SK-N-SH (cell line): Measurements from ENCODE around the gene PRR36. TPM values are rescaled to one million over a fixed set of nuclear protein-coding genes. Genes with fewer than 3 reads are reported as not detected.

Experiments
- CTCF ChIA-PET: fragments of 300-600, 350-600 bp; formaldehyde crosslinking; extraction: SDS; loops from one replicate; lab custom pipeline; 2021; lab: Yijun Ruan, JAX
- POLR2A ChIA-PET: fragments of 350-600 bp; sonication (Branson Sonifier 250); formaldehyde crosslinking; extraction: SDS; loops from one replicate; lab custom pipeline; 2020; ENCODE audit warnings: antibody characterized with exemption, inconsistent platforms; lab: Yijun Ruan, JAX
- DNase-seq: peaks from one replicate; pipeline ENCODE4 v3.0.0; 2012
- H2AFZ ChIP-seq: fragments of 200-600 bp; sonication (generic); 2 replicates; pipeline ENCODE4 v1.8.1; 2016; ENCODE audit warnings: antibody characterized with exemption, mild to moderate bottlenecking, low read depth
- H3F3A ChIP-seq: fragments of 200-600 bp; sonication (generic); replicated peaks from 2 replicates; pipeline ENCODE3; 2016; ENCODE audit warnings: antibody characterized with exemption, mild to moderate bottlenecking; ENCODE audit not compliant: insufficient read depth
- H3K27ac ChIP-seq, 2 experiments: fragments of 200-500 bp in 1 of 2; fragments of 200-600 bp in 1 of 2; sonication (Bioruptor generic) in 1 of 2; sonication (generic), shearing (Covaris generic) in 1 of 2; 2 replicates each; pipeline versions ENCODE4 v1.5.1 to v1.6.1; 2014 to 2016; ENCODE audit warnings: low read depth in 2 of 2, inconsistent platforms in 1 of 2, low read length in 1 of 2, mild to moderate bottlenecking in 1 of 2, mixed read lengths in 1 of 2
- H3K27me3 ChIP-seq: fragments of 200-600 bp; sonication (generic), shearing (Covaris generic); 2 replicates; pipeline ENCODE4 v1.6.1; 2016; ENCODE audit warnings: mixed run types; ENCODE audit not compliant: insufficient read depth
- H3K36me3 ChIP-seq, 2 experiments: fragments of 200-500 bp in 1 of 2; fragments of 200-600 bp in 1 of 2; sonication (Bioruptor generic) in 1 of 2; sonication (generic) in 1 of 2; replicated peaks in 1 of 2; 2 replicates each; pipeline versions ENCODE3 to v1.5.1; 2014 to 2016; ENCODE audit warnings: low read length in 1 of 2, mild to moderate bottlenecking in 1 of 2; ENCODE audit not compliant: insufficient read depth in 2 of 2, control insufficient read depth in 1 of 2
- H3K4me1 ChIP-seq, 2 experiments: fragments of 200-500 bp in 1 of 2; fragments of 200-600 bp in 1 of 2; sonication (Bioruptor generic) in 1 of 2; sonication (generic), shearing (Covaris generic) in 1 of 2; 2 replicates each; pipeline versions ENCODE4 v1.5.1 to v1.6.1; 2014 to 2016; ENCODE audit warnings: low read depth in 1 of 2, low read length in 1 of 2, mixed run types in 1 of 2; ENCODE audit not compliant: insufficient read depth in 2 of 2, control insufficient read depth in 1 of 2
- H3K4me2 ChIP-seq: fragments of 200-600 bp; sonication (generic), shearing (Covaris generic); 2 replicates; pipeline ENCODE4 v1.6.1; 2017; ENCODE audit warnings: mixed run types
- H3K4me3 ChIP-seq, 2 experiments: fragments of 200-500 bp in 1 of 2; fragments of 200-600 bp in 1 of 2; sonication (Bioruptor generic) in 1 of 2; sonication (generic), shearing (Covaris generic) in 1 of 2; 2 replicates each; pipeline versions ENCODE4 v1.5.1 to v1.8.1; 2014 to 2016; ENCODE audit warnings: low read depth in 2 of 2, inconsistent platforms in 1 of 2, low read length in 1 of 2, mild to moderate bottlenecking in 1 of 2, mixed read lengths in 1 of 2, moderate library complexity in 1 of 2
- H3K79me2 ChIP-seq: fragments of 200-600 bp; sonication (generic); 2 replicates; pipeline ENCODE4 v1.8.1; 2017; ENCODE audit warnings: mild to moderate bottlenecking; ENCODE audit not compliant: insufficient read depth
- H3K9ac ChIP-seq: fragments of 200-600 bp; sonication (generic); 2 replicates; pipeline ENCODE4 v1.6.1; 2017; ENCODE audit warnings: mixed run types
- H3K9me2 ChIP-seq: fragments of 200-600 bp; sonication (generic); 2 replicates; pipeline ENCODE4 v1.6.1; 2017; ENCODE audit warnings: mixed run types
- H3K9me3 ChIP-seq: fragments of 200-600 bp; sonication (generic); 2 replicates; pipeline ENCODE4 v1.6.1; 2017; ENCODE audit warnings: mixed run types, mild to moderate bottlenecking, moderate library complexity
- H4K20me1 ChIP-seq: fragments of 200-600 bp; sonication (generic); 2 replicates; pipeline ENCODE4 v1.6.1; 2017; ENCODE audit warnings: mild to moderate bottlenecking, mixed run types; ENCODE audit not compliant: insufficient read depth
- CHD2 ChIP-seq: fragments of 150-350 bp; IDR thresholded peaks from 2 replicates; pipeline ENCODE4 v1.6.1; 2018; ENCODE audit warnings: low read length; ENCODE audit not compliant: partially characterized antibody
- ELF1 ChIP-seq: IDR thresholded peaks from 2 replicates; pipeline ENCODE4 v1.4.0; 2012
- EZH2phosphoT487 ChIP-seq: fragments of 200-600 bp; sonication (generic); IDR thresholded peaks from 2 replicates; pipeline ENCODE4 v1.6.1; 2017; ENCODE audit warnings: low read depth, mixed run types, mild to moderate bottlenecking, antibody characterized with exemption, moderate library complexity, borderline replicate concordance
- FOXJ3 ChIP-seq: sonication (generic); formaldehyde crosslinking; IDR thresholded peaks from 2 replicates; pipeline ENCODE4 v1.5.1; 2020; ENCODE audit warnings: mild to moderate bottlenecking, missing genetic modification reagents
- MAX ChIP-seq: IDR thresholded peaks from 2 replicates; pipeline ENCODE4 v1.4.0; 2012; ENCODE audit warnings: low read depth
- MEF2A ChIP-seq: IDR thresholded peaks from 2 replicates; pipeline ENCODE4 v1.4.0; 2012; ENCODE audit warnings: low read depth, borderline replicate concordance
- NFIC ChIP-seq: IDR thresholded peaks from 2 replicates; pipeline ENCODE4 v1.4.0; 2012; ENCODE audit warnings: borderline replicate concordance
- RCOR1 ChIP-seq: fragments of 150-350 bp; IDR thresholded peaks from 2 replicates; pipeline ENCODE4 v1.6.1; 2017; ENCODE audit warnings: antibody characterized with exemption, low read length
- RXRA ChIP-seq: IDR thresholded peaks from 2 replicates; pipeline ENCODE4 v1.4.0; 2012; ENCODE audit warnings: low read depth, mild to moderate bottlenecking, borderline replicate concordance
- SMC3 ChIP-seq: IDR thresholded peaks from 2 replicates; pipeline ENCODE4 v1.6.1; 2012; ENCODE audit warnings: low read depth, low read length, improper control_type of control experiment
- TAF1 ChIP-seq: IDR thresholded peaks from 2 replicates; pipeline ENCODE4 v1.6.1; 2012; ENCODE audit warnings: low read depth, mild to moderate bottlenecking, low read length, moderate library complexity, borderline replicate concordance
- TCF12 ChIP-seq: IDR thresholded peaks from 2 replicates; pipeline ENCODE4 v1.4.0; 2012
- YY1 ChIP-seq: IDR thresholded peaks from 2 replicates; pipeline ENCODE4 v1.4.0; 2012; ENCODE audit warnings: low read depth, mild to moderate bottlenecking
- WGBS: methylation state at CpG from one replicate; pipeline ENCODE4 v1.1.6; 2017; ENCODE audit warnings: low lambda C conversion rate; 5-methylcytosine and 5-hydroxymethylcytosine counted together
- polyA plus RNA-seq, 3 experiments: library from polyadenylated mRNA; depleted of rRNA; stranded (reverse); fragments of >200 nt; gene quantifications; 2 replicates each; pipeline ENCODE4 v1.2.3, GENCODE V29; 2012
- TF ChIP-seq, protein P1 (sequence below): fragments of 150-350 bp; IDR thresholded peaks from 2 replicates; pipeline ENCODE4 v1.6.1; 2016; ENCODE audit warnings: mild to moderate bottlenecking, low read depth, low read length
- TF ChIP-seq, protein P2 (sequence below): fragments of 200-600 bp; sonication (generic); IDR thresholded peaks from 2 replicates; pipeline ENCODE4 v1.6.1; 2017; ENCODE audit warnings: antibody characterized with exemption, mild to moderate bottlenecking, moderate library complexity

PRR36 gene
- polyA plus RNA-seq, 1 of the 3 experiments (the other 2 are of a cell fraction): 0.18 TPM

GRCh38 chr19:7911508-7912143, 37.4 kb upstream of the PRR36 start:
- Histone ChIP-seq H3K4me3 (no peak overlapping the region), H3K4me1 (peaks cover 0 to 5% of the 10 kb centered on the region in 2 experiments; a peak in 2 of 4 replicates), H3K27ac (no peak overlapping the region), H3K4me2 (no peak overlapping the region), H3K36me3 (peaks cover 0 to 35% of the 10 kb centered on the region in 2 experiments), H2AFZ (no peak overlapping the region), H3K9me2 (no peaks in the 10 kb centered on the region), H3K27me3 (peaks cover 7% of the 10 kb centered on the region; the same call in 1 of the 2 replicates), H3F3A (peaks cover 6% of the 10 kb centered on the region), H3K9ac (no peak overlapping the region), H4K20me1 (peaks cover 15% of the 10 kb centered on the region), H3K9me3 (no peaks in the 10 kb centered on the region), H3K79me2 (peaks cover 18% of the 10 kb centered on the region)
- WGBS: no CpG with 5 or more reads among the region's 18 CpGs
- no peak for DNase-seq
- CTCF ChIA-PET: interaction anchor here (1.5 to 2.1 kb wide), 2 partner anchors 8 to 58 kb away, joined by 5 to 9 read pairs; partner anchors contain the start of gene MAP2K7
- no peak for TF ChIP-seq TAF1
- TF ChIP-seq, protein P1, sequence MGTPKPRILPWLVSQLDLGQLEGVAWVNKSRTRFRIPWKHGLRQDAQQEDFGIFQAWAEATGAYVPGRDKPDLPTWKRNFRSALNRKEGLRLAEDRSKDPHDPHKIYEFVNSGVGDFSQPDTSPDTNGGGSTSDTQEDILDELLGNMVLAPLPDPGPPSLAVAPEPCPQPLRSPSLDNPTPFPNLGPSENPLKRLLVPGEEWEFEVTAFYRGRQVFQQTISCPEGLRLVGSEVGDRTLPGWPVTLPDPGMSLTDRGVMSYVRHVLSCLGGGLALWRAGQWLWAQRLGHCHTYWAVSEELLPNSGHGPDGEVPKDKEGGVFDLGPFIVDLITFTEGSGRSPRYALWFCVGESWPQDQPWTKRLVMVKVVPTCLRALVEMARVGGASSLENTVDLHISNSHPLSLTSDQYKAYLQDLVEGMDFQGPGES: no peak
- no peak for TF ChIP-seq CHD2
- no peak for TF ChIP-seq ELF1
- TF ChIP-seq NFIC: no peak
- no peak for TF ChIP-seq FOXJ3 (CRISPR knock-in tag)
- no peak for TF ChIP-seq RXRA
- TF ChIP-seq SMC3: no peak
- TF ChIP-seq TCF12: no peak
- TF ChIP-seq YY1: no peak
- no peak for TF ChIP-seq MAX
- POLR2A ChIA-PET: no interaction called here

DNA sequence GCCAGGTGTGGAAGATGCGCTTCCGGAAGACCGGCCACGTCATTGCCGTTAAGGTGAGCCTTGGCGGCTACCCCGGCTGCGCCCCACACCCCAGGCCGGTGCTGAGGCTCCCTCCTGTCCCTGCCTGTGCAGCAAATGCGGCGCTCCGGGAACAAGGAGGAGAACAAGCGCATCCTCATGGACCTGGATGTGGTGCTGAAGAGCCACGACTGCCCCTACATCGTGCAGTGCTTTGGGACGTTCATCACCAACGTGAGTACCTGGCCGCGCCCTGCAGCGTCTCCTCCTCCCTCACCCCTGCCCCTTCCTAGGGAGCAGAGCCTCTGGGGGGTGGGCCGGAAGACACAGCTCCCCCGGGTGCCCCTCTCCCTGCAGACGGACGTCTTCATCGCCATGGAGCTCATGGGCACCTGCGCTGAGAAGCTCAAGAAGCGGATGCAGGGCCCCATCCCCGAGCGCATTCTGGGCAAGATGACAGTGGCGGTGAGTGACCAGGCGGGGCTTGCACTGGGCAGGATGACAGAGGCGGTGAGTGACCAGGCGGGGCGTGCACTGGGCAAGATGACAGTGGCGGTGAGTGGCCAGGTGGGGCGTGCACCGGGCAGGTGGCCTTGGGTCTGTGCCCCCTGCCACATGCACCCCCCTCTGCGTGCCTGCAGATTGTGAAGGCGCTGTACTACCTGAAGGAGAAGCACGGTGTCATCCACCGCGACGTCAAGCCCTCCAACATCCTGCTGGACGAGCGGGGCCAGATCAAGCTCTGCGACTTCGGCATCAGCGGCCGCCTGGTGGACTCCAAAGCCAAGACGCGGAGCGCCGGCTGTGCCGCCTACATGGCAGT, 36.4 kb upstream of the PRR36 start:
- Histone ChIP-seq H3K4me1 (no peaks in the 10 kb centered on the region; a peak in 1 of 4 replicates), H3K27me3 (peaks cover 1% of the 10 kb centered on the region; the same call in 1 of the 2 replicates), H3K27ac (no peak overlapping the region)
- TF ChIP-seq, protein P1: no peak
- TF ChIP-seq TAF1 (no peak), MEF2A (no peak), RCOR1 (no peak), EZH2phosphoT487 (no peak)
- TF ChIP-seq, protein P2, sequence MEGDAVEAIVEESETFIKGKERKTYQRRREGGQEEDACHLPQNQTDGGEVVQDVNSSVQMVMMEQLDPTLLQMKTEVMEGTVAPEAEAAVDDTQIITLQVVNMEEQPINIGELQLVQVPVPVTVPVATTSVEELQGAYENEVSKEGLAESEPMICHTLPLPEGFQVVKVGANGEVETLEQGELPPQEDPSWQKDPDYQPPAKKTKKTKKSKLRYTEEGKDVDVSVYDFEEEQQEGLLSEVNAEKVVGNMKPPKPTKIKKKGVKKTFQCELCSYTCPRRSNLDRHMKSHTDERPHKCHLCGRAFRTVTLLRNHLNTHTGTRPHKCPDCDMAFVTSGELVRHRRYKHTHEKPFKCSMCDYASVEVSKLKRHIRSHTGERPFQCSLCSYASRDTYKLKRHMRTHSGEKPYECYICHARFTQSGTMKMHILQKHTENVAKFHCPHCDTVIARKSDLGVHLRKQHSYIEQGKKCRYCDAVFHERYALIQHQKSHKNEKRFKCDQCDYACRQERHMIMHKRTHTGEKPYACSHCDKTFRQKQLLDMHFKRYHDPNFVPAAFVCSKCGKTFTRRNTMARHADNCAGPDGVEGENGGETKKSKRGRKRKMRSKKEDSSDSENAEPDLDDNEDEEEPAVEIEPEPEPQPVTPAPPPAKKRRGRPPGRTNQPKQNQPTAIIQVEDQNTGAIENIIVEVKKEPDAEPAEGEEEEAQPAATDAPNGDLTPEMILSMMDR: no peak
- TF ChIP-seq, all 33 proteins: peak for 0
- peaks cover 29% of the 10 kb centered on the region for H3K79me2 ChIP-seq
- no peaks in the 10 kb centered on the region for H3K9me2 ChIP-seq
- no peak overlapping the region for H3K9ac ChIP-seq
- no peak overlapping the region for H2AFZ ChIP-seq
- H4K20me1 ChIP-seq: peaks cover 24% of the 10 kb centered on the region
- no peak overlapping the region for H3K4me3 ChIP-seq
- 95% methylated on average over 31 of the region's 54 CpGs for WGBS
- peaks cover 0 to 35% of the 10 kb centered on the region in 2 experiments for H3K36me3 ChIP-seq
- ChIA-PET POLR2A (no interaction called here), CTCF (interaction anchor here (2.1 kb wide), 1 partner anchor 57 kb away, joined by 9 read pairs; no protein-coding TSS in a partner anchor)
- no peak for DNase-seq
- H3K9me3 ChIP-seq: no peaks in the 10 kb centered on the region
- no peak overlapping the region for H3K4me2 ChIP-seq
- H3F3A ChIP-seq: peaks cover 6% of the 10 kb centered on the region
